Measurements from ENCODE around the gene MLF1. TPM values are rescaled to one million over a fixed set of nuclear protein-coding genes. Genes with fewer than 3 reads are reported as not detected.

MLF1 gene
- total RNA-seq, 1 experiment from 2014 or later, result 20.4 TPM

- H3K56ac ChIP-seq (ENCODE audit: insufficient read length, low read depth, low read length), result no peak overlapping the region
- H2BK20ac ChIP-seq (ENCODE audit: low read depth, low read length, poor library complexity, severe bottlenecking), result no peak overlapping the region
- Mint-ChIP-seq H3K36me3 (ENCODE audit: insufficient read depth in 1 of 3, low read depth in 3 of 3) (peaks cover 9 to 19% (median 17%) of the 10 kb centered on the region in 3 experiments), H3K27ac (no peak overlapping the region), H3K9me3 (peaks cover 16 to 22% of the 10 kb centered on the region in 2 experiments), H3K4me1 (peaks cover 11% of the 10 kb centered on the region in 2 experiments), H3K27me3 (ENCODE audit: low read depth) (no peaks in the 10 kb centered on the region; the same call in 1 of the 2 replicates), H3K4me3 (no peak overlapping the region)
- TF ChIP-seq CTCF (conservative IDR thresholded peaks at IDR 0.05), result no peak
- no peak overlapping the region for H3K4ac ChIP-seq (ENCODE audit: low read depth, low read length)
- no peaks in the 10 kb centered on the region for H4K20me1 ChIP-seq (ENCODE audit: control insufficient read depth, insufficient read depth, insufficient read length)
- H3K18ac ChIP-seq (ENCODE audit: insufficient read length, low read depth, low read length), result no peak overlapping the region
- no peaks in the 10 kb centered on the region for H3K79me2 ChIP-seq (ENCODE audit: insufficient read depth, low read length)
- no peak for DNase-seq
- peaks cover 4% of the 10 kb centered on the region; the same call in 1 of the 2 replicates for H3K4me1 ChIP-seq (ENCODE audit: insufficient read depth, low read length)
- H2BK15ac ChIP-seq (ENCODE audit: low read depth, low read length), result no peak overlapping the region
- no peaks in the 10 kb centered on the region for H3K9me3 ChIP-seq (ENCODE audit: control insufficient read depth, low read depth, low read length)
- H4K91ac ChIP-seq (ENCODE audit: insufficient read length, low read depth, low read length), result no peak overlapping the region
- H3K23ac ChIP-seq (ENCODE audit: insufficient read length, low read depth, low read length), result no peak overlapping the region
- no peak overlapping the region for H2BK5ac ChIP-seq (ENCODE audit: insufficient read length, low read length)
- H4K5ac ChIP-seq (ENCODE audit: insufficient read length, low read depth, low read length), result no peak overlapping the region
- H2AK5ac ChIP-seq (ENCODE audit: insufficient read length, low read length), result no peak overlapping the region
- H3K23me2 ChIP-seq (ENCODE audit: insufficient read length, low read depth, low read length, poor library complexity, severe bottlenecking), result no peaks in the 10 kb centered on the region
- no peak overlapping the region for H2BK12ac ChIP-seq (ENCODE audit: insufficient read length, low read depth, low read length)
- H3K9ac ChIP-seq (ENCODE audit: extremely low read depth, insufficient read length, low read length), result no peak overlapping the region
- no peak overlapping the region for H3K27ac ChIP-seq (ENCODE audit: insufficient read length, low read depth, low read length)
- no peak overlapping the region for H4K8ac ChIP-seq (replicated peaks; ENCODE audit: insufficient read length, low read depth, low read length)
- no peak overlapping the region for H3T11ph ChIP-seq (ENCODE audit: low read length)
- H3K27me3 ChIP-seq (ENCODE audit: insufficient read depth, low read length), result no peaks in the 10 kb centered on the region
- no peak overlapping the region for H3K14ac ChIP-seq (ENCODE audit: insufficient read depth, low read length)
- H2AFZ ChIP-seq (ENCODE audit: low read length), result no peak overlapping the region
- H3K4me2 ChIP-seq (ENCODE audit: insufficient read depth, insufficient read length, low read length), result no peak overlapping the region
- no peak overlapping the region for H2BK120ac ChIP-seq (ENCODE audit: low read depth, low read length, poor library complexity, severe bottlenecking)
- WGBS (ENCODE audit: extremely low coverage, insufficient read length, low lambda C conversion rate), result no CpG with 5 or more reads among the region's 2 CpGs
- no peaks in the 10 kb centered on the region for H3K79me1 ChIP-seq (ENCODE audit: insufficient read depth, low read depth, low read length, poor library complexity, severe bottlenecking)
These were observed 18.9 kb upstream of the MLF1 start for GRCh38 chr3:158552124-158552523.
